HG03064 (cell line): ENCODE results near the gene MTA3.
"Not testable (repeated sequence)": the region's sequence is repeated elsewhere in the genome, so short reads cannot be mapped to it uniquely, and the experiment has no call there.

Experiments
- ATAC-seq: cut with Tn5 transposase; IDR thresholded peaks from one replicate; pipeline ENCODE4 v1.9.1; 2021; ENCODE audit warnings: low read depth; ENCODE audit not compliant: unreplicated experiment

MTA3 gene

DNA sequence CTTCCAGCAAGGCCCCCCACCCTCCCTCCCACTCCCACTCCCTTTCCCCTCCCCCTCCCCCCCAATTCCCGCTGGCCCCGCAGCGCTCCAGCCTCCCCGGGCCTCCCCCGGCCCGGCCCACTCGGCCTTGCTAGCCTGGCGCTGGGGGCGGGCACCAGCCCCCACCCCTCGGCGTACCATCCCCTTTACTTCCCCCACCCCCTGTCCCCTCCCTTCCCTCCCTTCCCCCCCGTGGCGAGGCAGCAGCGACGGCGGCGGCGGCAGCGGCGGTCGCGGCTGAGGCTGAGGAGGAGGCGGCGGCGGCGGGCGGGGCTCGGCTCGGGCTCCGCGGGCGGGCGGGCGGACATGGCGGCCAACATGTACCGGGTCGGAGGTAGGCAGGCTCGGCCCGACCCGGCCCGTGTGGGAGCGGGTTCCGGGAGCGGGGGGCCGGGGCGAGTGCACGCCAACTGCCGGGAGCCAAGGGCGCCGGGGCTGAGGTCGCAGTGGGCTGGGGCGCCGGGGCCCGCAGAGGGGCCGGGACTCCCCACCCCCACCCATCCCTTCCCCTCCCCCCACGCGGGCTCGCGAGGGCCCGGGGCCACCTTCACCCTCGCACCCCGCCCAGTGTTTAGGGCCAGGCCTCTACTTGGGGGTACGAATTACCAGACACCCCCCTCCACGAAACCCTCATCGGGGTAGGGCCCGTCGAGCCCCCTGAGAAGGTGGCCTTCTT is at the start of gene MTA3:
TSS of gene MTA3 (plus strand) at position 232 of the 715 bp plus-strand sequence. CDS start at position 346, 114 bp downstream.
- ATAC-seq, result peak; percentile 22

DNA sequence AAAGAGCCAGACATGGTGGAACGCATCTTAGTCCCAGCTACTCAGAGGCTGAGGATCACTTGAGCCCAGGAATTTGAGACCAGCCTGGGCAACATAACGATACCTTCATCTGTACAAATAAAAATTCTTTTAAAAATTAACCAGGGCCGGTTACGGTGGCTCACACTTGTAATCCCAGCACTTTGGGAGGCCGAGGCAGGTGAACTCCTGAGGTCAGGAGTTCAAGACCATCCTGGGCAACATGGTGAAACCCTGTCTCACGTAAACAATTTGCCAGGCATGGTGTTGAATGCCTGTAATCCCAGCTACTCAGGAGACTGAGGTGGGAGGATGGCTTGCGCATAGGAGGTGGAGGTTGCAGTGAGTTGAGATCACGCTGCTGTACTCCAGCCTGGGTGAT is 48.8 kb upstream of the MTA3 start:
- ATAC-seq, result no peak

DNA sequence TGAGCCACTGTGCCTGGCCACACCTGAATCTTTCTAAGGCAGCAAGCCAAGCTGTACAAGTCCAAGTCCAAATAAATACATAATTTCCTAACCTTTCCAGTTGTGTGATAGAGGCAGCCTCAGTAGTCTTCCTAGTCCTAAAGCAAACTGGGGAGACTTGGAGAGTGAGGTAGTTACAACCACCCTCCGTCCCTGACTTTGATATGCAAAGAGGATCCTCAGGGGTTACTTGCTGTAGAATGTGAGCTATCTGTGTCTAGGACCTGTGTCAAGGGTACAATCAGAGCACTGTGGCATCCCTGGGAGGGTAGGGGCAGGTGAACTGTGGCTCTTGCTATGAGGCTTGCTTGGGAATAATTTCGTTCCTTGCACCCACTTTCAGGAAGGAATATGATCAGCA is 46.4 kb upstream of the MTA3 start:
- no peak for ATAC-seq

DNA sequence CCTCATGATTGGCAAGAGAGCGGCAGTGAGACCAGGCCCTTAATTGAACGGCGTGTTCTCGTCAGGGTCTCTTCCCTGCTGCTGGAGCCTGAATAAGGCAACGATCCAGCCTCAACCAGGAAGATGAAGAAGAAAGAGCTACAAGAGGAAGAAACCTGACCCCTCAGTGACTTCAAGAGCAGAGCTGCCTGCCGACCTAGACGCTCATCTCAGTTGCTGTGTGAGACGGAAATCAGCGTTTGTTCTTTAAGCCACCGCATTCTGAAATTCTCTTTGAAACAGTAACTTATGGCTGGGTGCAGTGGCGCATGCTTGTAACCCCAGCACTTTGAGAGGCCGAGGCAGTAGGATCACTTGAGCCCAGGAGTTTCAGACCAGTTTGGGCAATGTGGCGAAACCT is 45.1 kb upstream of the MTA3 start:
- ATAC-seq, result no peak

DNA sequence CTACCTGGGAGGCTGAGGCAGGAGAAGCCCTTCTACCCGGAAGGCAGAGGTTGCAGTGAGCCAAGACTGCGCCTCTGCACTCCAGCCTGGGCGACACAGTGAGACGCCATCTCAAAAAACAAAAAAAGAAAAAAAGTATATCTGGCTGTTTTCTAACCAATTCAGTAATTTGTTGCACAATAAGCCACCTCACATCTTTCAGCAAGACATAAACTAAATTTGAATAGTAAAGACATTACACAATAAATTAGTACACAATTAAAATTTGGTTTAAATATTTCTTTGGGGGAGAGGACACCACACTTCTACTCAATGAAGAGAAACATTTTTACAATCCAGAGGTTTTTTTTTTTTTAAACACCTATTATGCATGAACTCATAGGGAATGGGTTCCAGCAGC is 36.0 kb upstream of the MTA3 start:
- no peak for ATAC-seq

DNA sequence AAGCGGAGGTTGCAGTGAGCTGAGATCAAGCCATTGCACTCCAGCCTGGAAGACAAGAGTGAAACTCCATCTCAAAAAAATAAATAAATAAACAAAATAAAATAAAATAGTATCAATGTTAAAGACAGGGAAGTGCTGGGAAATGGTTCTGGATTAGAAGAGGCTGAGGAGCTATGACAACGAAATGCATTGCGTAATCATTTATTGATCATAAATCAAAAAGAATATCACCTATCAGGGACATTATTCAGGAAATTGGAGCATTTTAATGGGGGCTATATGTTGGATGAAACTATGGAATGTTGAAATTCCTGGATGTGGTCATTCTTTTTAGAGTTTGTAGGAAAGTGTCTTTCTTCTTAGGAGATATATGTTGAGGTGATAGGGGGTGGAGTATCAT is 30.9 kb upstream of the MTA3 start:
- no peak for ATAC-seq

DNA sequence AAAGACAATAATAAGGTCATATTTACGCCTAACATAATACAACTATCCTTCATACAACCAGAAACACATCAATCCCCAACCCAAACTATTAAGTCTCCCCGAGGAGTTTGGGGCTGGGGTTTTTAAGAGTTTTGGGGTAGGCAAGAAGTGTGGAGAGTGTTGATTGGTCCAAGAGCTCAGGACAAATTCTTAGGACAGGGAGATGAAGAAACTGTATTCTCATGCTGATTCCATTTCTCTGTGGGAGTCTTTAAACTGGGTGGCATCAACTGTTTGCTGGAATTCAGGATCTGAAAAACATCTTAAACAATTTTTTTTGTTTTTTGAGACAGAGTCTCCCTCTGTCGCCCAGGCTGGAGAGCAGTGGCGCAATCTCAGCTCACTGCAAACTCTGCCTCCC is 25.6 kb upstream of the MTA3 start:
- ATAC-seq, result no peak

DNA sequence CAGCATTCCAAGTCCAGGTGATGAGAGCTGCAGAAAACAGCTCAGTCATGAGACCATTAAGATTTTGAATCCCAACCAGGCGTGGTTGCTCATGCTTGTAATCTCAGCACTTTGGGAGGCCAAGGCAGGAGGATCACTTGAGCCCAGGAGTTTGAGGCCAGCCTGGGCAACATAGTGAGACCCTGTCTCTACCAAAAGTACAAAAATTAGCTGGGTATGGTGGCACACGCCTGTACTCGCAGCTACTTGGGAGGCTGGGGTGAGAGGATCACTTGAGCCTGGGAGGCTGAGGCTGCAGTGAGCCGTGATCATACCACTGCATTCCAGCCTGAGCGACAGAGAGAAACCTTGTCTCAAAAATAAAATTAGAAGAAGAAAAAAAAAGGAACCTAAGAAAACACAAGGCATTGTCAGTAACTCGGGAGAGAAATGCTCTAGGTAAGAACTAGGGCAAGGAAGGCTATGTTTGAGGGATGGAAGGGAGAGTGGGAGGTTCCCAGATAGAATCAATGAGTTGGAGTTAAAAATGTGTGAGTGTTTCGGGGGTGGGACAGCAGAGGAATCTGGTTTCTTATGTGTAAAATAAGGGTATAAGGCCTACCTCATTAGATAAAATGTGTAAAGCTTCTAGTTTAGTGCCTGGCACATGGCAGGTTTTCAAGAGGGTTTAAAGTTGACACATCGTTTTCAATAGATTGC is 23.3 kb upstream of the MTA3 start:
- ATAC-seq, result no peak

DNA sequence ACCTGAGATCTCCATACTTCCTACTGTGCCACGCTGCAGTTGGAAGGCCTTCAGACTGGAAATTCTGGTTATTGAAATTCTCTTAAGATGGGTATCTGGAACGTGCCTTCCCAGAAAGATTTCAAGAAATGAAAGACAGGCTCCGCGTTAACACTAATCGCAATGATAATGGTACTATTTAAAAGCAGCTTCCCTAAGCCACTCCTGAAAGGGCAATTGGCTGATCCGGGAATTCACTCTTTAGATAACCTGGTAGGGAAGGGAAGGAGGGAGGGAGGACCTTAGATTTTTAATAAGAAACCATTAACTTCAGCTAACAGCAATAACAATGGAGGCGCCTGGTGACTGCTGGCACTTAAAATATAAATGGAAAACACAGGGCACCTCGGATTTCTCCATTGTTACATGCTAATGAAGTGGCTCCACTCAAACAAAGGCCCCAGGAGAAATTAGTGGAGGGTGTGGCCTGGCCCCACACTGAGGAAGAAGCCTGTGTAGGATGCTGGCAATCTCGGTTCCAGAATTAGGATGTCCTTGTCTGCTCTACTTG is 22.5 kb upstream of the MTA3 start:
- ATAC-seq, result no peak

DNA sequence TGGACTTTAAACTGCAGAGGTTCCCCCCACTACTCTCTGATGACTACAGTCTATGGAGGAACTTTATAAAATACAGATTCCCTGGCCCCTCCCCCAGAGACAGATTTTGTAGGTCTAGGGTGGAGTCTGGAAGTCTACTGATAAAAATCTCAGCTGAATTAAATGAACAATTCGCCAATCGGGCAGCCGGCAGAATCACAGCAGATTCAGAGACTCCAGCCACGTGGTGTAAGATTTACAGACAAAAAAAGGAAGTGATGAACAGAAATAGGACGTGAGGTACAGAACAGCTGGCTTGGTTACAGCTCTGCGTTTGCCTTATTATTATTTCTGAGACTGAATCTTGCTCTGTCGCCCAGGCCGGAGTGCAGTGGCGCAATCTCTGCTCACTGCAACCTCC is 21.4 kb upstream of the MTA3 start:
- ATAC-seq, result no peak

DNA sequence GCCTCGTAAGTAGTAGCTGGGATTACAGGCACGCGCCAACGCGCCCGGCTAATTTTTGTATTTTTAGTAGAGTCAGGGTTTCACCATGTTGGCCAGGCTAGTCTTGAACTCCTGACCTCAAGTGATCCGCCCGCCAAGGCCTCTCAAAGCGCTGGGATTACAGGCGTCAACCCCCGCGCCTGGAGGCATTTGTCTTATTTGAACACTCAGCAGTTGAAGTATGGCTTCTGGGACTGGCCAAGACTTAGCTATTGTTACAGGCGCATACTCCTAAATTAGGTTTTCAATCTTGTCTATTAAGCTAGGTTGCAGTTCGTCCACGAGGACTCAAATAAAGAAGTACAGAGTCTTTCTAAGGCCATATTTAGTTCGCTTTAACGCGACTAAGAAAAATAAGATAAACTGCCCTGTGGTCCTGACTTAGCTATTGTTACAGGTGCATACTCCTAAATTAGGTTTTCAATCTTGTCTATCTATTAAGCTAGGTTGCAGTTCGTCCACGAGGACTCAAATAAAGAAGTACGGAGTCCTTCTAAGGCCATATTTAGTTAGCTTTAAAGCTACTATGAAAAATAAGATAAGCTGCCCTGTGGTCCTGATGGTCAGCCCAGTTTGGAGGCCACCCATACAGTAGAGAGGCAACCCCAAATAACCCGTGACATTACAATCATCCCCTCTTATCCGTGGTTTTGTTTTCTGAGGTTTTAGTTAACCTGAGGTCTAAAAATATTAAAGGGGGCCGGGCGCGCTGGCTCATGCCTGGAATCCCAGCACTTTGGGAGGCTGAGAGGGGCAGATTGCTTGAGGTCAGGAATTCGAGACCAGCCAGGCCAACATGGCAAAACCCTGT is 20.8 kb upstream of the MTA3 start:
- no peak for ATAC-seq

DNA sequence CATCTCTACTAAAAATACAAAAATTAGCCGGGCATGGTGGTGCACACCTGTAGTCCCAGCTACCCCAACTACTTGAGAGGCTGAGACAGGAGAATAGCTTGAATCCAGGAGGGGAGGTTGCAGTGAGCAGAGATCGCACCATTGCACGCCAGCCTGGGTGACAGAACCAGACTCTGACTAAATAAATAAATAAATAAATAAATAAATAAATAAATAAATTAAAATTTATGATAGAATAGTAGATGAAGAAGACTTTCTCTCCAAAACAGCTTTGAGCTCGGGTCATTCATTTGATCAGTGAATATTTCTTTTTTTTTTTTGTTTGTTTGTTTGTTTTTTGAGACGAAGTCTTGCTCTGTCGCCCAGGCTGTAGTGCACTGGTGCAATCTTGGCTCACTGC is 17.6 kb upstream of the MTA3 start:
- no peak for ATAC-seq

DNA sequence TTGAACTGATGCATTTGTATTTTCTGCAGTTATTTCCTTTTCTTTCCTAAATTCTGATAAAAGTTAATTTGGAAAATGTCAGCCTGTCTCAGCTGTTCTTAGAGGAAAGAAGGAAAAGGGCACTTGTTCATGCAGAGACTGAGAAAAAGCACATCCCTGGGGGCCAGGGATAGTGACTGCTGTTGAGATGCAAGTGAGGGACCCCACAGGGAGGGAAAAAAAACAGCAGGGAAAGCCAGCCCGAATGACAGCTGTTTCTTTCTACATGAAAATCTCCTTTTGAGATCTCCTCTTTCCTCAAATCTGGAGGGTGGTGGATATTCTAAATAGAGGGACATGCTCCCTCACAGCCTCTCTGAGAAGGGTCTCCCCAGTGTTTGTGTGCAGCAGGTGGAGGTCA is 14.0 kb upstream of the MTA3 start:
- no peak for ATAC-seq

DNA sequence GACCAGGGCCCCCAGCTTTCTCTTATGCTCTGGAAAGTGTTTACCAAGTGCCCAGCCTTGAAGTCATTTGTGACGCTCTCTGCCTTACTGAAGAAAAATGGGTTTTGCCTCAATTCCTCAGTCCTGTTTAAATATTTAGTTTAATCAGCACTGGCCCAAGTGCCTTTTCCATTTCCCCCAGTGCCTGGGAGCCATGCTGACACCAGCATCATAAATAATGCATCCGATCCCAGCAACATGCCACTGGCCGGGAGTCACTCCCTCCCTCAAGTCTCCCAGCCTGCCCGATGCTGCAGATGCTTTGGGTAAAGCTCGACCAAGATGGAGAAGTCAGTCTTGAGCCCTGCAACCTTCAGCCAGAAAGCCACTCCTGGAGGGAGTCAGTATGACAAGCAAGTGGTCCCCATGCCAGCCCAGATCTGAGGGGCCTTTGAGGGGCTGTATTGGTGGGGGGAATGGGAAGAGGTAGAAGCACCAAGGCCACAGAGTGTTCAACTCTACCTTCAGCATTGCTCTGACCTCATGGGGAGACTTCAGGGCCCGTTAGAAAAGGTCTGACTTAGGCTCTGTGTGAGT is 12.0 kb upstream of the MTA3 start:
- ATAC-seq, result no peak

DNA sequence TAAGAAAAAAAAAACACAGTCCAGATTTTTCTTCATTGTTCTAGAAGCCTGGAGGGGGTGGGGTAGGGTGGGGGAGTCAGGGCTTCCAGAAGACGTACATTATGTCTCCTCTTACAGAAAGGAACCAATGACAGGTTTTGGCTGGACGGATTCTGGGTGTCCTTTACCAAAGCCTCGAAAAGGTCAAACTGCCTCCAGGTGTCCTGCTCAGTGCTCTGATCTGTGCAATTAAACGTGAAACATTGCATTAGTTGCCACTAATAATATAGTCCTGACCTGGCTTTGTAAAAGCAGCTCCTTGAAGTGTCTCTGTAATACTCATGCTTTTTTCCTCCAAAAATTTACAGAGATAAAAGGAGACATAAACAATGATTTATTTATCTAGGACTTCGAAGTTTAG is 11.1 kb upstream of the MTA3 start:
- ATAC-seq, result no peak

DNA sequence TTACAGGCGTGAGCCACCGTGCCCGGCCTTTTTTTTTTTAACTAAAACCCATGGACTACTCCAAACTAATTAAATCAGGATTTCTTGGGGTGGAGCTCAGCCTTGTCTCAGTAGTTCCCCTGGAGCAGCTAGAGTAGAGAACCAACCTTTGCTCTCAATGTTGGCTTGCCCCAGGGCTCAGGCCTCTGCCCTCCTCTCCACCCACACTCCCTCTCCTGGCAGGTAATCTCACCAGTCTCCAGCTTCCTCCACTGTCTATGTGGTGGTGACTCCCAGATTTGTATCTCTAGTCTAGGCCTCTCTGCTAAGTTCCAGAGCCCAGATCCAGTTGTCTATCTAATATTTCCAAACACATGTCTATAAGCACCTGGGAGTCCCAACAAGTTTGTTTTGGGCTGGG is 9.6 kb upstream of the MTA3 start:
- ATAC-seq, result no peak

DNA sequence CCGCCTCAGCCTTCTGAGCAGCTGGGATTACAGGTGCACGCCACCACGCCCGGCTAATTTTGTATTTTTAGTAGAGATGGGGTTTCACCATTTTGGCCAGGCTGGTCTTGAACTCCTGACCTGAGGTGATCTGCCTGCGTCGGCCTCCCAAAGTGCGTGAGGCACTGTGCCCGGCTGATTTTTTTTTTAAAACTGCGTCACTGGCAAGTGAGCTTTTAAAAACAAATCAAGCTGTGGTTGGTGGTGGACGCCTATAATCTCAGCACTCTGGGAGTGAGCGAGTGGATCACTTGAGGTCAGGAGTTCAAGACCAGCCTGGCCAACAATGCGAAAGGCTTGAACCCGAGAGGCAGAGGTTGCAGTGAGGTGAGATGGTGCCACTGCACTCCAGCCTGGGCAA is 8.3 kb upstream of the MTA3 start:
- not testable (repeated sequence) for ATAC-seq

DNA sequence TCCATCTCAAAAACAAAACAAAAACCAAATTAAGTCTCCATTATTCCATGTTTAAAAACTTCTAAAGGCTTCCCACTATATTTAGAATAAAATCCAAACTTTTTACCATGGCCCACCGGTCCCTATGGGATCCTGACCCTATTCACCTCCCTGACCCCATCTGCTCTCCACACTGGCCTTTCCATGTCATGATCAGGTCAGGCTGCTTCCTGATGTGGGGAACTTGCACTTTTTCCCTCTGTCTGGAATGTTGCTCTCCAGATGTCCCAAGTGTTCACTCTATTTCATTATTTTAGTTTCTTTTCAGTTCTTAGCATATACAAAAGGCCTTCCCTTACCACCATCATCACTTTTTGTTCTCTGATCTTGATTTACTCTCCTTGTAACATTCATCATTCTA is 7.5 kb upstream of the MTA3 start:
- ATAC-seq, result no peak

DNA sequence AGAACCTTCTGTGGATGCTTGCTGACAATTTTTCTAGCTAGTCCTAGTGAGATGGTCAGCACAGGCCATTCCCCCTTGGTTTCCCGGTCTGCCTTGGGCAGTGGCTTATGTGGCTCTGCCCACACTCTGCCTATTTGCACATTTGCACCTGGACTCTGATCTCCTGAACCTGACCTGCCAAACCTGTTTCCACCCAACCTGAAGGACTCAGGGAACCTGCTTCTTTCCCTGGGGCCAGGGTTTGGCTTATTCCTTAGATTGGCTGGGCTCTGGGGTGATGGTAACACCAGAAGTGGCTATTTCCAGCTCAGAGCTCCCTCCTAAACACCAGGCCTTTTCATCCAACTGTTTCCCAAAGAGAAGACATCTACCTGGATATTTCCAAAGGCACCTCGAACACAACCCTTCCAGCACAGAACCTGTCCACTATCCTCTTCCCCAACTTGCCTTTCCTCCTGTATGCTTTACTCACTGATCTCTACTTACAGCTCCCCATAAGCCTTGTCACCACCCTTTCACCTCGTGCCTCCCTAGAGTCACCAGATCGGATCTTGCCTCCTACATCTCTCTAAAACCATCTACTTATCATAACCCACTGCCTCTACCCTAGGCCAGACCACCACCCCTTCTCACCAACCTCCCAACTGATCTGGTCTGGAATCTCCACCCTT is 5.8 kb upstream of the MTA3 start:
- no peak for ATAC-seq

DNA sequence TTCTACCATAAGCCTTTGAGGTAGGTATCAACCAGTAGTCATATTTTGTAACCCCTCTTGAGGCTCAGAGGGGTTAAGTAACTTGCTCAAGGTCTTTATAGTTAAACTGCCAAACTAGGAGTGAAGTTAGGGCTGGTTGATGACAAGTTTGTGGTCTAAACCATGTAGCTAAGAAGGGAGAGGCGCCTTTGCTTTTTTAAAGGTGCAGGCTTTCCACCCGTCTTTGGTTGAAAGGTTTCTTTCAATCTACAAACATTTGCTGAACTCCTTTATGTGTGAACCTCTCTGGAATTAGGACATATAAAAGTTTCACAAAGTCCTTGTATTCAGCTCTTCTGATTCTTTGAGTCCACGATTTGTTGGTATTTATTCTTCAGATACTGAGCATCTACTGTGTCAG is 2.4 kb upstream of the MTA3 start:
- no peak for ATAC-seq
